GM12801 (cell line): Measurements from ENCODE around the gene PRMT3.

Source experiments
- TF ChIP-seq, protein P1 (sequence below): IDR thresholded peaks from one replicate; pipeline ENCODE4 v1.5.1; 2011; ENCODE audit warnings: control low read depth; ENCODE audit not compliant: insufficient read length; ENCODE audit errors: extremely low read depth

The PRMT3 gene

DNA sequence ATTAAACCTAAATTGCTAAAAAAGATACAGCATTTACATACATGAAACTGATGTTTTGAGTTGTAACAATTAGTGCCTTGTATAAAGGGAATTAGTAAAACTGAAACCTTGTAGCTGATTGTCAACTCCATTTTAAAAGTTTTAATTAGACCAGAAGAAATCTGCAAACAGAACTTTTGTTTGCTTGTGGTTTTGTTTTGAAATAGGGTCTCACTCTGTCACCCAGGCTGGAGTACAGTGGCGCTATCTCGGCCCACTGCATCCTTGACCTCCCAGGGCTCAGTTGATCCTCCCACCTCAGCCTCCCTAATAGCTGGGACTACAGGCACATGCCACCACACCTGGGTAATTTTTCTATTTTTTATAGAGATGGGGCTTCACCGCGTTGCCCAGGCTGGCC lies 125.4 kb downstream of the PRMT3 start:
- TF ChIP-seq, protein P1, sequence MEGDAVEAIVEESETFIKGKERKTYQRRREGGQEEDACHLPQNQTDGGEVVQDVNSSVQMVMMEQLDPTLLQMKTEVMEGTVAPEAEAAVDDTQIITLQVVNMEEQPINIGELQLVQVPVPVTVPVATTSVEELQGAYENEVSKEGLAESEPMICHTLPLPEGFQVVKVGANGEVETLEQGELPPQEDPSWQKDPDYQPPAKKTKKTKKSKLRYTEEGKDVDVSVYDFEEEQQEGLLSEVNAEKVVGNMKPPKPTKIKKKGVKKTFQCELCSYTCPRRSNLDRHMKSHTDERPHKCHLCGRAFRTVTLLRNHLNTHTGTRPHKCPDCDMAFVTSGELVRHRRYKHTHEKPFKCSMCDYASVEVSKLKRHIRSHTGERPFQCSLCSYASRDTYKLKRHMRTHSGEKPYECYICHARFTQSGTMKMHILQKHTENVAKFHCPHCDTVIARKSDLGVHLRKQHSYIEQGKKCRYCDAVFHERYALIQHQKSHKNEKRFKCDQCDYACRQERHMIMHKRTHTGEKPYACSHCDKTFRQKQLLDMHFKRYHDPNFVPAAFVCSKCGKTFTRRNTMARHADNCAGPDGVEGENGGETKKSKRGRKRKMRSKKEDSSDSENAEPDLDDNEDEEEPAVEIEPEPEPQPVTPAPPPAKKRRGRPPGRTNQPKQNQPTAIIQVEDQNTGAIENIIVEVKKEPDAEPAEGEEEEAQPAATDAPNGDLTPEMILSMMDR, result no peak

DNA sequence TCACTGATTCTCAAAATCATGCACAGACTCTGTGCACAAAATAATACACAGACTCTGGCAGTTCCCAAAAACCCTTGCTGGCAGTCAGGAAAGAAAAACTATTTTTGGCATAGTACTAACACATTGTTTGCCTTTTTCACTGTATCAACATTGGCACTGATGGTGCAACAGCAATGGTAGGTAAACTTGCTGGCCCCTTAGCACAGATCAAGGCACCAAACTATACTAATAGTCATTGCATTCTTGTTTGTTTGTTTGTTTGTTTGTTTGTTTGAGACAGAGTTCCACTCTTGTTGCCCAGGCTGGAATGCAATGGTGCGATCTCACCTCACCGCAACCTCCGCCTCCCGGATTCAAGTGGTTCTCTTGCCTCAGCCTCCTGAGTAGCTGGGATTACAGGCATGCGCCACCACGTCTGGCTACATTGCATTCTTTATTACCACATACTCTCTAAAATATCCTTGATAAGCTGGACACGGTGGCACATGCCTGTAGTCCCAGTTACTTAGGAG lies 130.9 kb downstream of the PRMT3 start:
- TF ChIP-seq, protein P1, result no peak

DNA sequence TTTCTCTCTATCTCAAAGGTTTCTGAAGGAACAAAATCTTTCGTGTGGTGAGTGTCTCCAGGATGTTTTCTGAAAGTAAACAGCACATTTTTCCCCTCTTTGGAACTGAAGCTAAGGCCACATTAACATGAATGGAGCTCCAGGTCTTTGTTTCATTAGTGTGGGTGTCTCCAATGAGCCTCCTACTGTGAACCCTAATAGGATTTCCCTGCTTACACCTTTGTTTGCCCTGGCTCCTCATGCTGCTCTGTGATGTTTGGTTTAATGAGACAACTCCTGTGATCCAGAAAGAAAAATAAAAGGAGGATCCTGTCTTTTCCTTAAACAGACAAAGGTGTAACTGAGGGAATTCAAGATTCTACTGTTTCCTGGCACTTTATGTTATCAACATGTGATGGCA lies 135.0 kb downstream of the PRMT3 start:
- TF ChIP-seq, protein P1, result no peak

DNA sequence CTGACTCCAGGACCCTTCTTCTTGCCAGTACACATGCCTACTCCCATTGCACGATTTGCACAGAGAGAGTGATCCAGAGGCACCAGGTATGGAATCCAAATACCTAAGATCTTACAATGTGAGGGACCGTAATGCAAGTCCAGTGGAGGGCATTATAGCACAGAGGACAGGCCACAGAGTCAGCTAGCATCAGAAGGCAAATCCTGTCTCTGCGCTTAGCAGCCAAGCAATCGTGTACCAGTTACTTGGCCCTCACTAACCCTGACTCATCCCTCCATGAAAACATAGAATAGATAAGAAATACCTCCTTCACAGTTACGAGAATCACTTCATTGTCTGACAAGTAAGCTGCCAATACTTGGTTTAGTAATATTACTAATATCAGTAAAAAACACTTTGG lies 142.2 kb downstream of the PRMT3 start:
- TF ChIP-seq, protein P1, result no peak

DNA sequence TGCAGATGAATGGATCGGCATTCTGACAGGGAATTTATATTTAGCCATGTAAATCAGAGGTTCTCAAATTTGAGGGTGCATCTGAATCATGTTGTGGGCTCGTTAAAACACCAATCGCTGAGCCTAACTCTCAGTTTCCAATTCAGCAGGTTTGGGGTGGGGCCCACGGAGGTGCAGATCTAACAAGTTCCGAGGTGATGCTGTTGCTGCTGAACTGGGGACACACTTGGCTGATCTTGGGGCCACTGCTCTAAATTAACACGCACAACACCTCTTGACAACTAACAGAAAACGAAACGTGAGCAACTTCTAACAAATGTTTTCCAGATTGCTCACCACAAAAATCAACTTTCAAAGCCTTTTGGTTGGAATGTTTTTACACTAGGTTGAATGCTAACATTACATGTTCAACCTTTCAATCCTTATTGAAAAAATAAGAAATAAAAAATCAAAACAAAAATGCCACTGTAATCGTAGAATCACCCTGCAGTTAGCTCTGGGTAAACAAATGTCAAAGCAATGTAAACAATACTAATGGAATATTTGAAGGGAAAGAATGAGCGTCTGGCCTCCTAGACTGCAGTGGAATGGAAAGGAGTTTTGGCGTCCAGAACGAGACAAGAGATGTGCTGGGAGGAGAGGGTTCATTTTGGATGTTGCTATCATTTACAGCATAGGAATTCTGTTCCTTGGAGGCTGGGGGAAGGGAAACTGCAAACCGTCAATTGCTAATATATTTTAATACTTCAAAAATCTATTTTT lies 143.6 kb downstream of the PRMT3 start:
- TF ChIP-seq, protein P1, result no peak

DNA sequence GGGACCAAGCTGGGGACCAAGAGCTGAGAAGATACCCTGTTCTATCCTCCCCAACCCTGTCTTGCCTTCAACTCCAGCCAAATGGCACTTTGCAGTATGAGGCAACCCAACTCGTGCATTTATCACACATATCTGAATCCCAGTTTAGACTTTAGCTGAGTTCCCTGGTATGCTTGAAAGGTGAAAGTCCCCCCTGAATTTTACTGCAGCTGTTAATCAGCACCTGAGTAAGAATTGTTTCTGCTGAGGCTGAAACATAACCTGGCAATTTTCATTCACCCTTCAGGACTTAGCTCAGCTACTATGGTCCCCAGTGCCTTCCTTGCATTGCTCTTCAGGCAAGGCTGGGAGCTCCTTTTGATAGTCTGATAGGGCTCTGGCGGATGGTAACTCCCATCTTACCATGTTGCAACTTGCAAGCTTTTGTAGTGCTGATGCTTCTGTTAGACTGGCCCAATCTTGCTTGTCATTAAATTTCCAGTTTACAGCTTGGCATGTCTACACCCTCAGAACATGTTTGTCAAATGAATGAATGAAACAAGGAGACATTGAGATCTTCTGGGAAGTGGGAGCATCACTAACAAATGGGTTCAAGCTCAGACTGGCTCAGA lies 147.9 kb downstream of the PRMT3 start:
- TF ChIP-seq, protein P1, result no peak

DNA sequence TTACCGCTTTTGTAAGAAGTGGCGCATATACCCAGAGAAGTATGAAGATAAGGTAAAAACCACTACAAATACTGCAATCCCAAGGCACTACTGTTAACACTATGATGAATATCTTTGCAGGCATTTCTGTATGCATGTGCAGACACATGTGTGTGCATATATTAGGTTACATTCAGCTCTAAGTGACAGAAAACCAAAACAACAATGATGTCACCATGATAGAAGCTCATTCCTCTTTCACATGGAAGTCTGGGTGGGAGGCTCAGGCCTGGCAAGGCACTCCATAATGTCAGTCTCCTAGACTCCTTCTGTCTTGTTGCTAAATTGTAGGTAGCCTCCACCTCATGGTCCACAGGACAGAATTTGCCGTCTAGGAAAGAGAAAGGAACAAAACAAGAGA lies 148.8 kb downstream of the PRMT3 start:
- TF ChIP-seq, protein P1, result no peak
